GM18526 (cell line): Measurements from ENCODE around the gene STAM.

Experiments
- POLR2A ChIP-seq: IDR thresholded peaks from 3 replicates; pipeline ENCODE4 v1.6.1; 2011; ENCODE audit not compliant: insufficient read length; ENCODE audit errors: extremely low read depth

The STAM gene

GRCh38 chr10:17687117-17687831 is 43.3 kb downstream of the STAM start:
- no peak for TF ChIP-seq POLR2A

GRCh38 chr10:17689137-17689536 is 45.2 kb downstream of the STAM start:
- TF ChIP-seq POLR2A = no peak

DNA sequence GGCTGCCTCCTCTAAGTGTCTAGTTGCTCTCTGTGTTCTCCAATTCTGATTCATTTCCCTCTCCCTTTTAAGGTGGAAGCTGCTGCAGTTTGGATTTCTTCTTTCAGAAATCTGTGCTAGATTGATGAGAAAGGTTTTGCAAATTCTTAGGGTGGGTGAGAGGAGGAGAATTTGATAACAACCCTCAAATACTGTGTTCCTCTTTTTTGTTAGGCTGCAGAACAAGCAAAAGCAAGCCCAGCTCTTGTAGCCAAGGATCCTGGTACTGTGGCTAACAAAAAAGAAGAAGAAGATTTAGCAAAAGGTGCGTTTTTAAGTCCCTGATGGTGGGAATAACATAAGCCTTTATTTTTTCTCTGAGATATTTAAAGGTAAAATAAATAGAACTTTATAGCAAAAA is 49.1 kb downstream of the STAM start:
- TF ChIP-seq POLR2A = no peak

DNA sequence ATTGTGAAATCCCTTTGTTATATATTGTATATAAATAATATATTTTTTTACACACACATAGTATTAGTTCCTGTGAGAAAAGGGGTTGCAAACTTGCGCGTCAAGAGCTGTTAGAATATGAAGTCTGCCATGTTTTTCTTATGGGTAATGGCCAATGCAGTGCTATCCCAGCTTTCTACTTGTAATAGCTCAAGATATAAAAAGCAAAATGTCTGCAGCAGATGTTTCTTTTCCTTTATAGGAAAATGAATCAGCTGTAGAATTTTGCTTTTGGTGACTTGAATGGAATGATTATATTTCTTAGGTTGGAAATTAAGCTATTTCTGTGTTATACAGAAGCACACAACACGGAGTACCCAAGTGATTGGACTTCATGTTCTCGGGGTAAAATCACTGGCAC is 54.7 kb downstream of the STAM start:
- no peak for TF ChIP-seq POLR2A

DNA sequence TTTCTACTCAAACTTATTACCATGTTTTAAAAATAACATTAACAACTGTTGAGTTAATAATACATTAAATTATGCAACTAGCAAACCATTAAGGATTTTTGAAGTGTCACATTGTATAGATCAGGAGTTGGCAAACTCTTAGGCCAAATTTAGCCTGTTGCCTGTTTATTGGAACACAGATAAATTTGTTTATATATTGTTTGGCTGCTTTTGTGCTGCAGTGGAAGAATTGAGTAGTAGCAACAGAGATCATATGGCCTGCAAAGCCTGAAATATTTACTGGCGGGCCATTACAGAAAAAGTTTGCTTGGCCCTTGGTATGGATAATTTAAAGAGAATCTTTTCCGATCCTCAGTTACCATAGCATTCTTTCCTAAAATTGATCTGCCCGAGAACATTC is 57.4 kb downstream of the STAM start:
- no peak for TF ChIP-seq POLR2A

- no peak for TF ChIP-seq POLR2A
Observed at GRCh38 chr10:17703706-17704105, 59.8 kb downstream of the STAM start.

DNA sequence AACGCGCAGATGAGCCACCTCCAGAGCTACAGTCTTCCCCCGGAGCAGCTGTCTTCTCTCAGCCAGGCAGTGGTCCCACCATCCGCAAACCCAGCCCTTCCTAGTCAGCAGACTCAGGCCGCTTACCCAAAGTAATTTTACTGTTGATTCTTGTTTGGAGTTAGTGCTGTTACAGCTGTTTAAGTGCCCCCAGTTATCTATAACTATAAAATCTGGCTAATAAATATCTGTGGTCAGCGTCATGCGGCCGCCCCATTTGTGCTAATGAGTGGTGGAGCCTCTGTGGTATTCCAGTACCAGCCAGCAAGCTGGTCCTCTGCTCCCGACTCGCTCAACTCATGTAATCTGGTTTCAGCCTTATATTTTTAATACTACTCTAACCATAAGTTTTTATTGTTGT is 64.9 kb downstream of the STAM start:
- TF ChIP-seq POLR2A = no peak

DNA sequence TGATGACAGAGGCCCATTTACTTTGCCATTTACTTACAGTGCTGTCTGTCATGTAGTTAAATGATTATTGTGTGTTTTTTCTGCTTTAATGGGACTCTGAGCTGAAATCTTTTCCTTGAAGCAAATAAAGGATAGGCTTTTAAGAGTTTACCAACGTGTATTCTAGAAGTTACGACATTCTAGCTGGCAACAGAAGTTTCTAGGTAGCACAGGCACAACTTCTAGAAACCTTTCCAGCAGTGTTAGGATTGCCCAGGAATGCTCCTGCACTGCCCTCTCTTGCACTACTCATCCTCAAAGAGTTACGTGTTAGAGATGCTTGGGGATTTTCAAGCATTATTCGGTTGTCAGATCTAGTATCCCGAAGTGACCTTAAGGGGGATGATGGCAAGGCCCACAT is 65.5 kb downstream of the STAM start:
- TF ChIP-seq POLR2A = no peak

DNA sequence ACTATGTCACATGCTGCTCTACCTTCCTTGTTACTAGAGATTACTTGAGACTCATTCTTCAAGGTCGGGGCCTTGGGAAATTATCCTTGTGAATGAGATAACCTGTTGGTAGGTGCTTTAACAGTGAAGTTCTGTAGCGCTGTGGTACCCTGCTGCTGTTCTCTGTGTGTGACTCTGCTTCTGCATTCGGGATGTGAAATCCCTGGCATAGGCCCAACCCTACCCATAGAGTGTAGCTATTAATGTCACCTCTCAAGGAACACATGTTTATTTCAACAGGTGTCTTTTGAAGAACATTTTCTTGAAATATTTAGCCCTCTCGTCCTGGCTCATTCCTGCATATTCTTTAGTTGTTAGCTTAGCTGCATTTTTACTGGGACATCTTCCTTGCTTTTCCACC is 66.2 kb downstream of the STAM start:
- no peak for TF ChIP-seq POLR2A

DNA sequence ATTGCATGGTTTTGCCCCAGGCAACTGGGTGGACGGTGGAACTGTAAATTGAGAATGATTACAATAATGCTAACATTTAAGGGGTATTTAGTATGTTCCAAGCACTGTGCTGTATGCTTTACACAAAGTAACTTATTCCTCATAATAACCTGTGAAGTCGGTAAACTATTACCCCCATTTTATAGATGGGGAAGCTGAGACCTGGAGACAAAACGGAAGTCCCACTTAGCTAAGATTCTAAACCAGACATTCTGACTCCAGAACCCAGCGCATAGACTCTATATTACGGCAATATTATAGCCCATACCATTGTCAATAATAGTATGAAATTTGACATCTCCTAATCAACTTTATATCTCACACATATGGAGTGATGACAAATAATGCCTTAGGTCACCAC is 68.1 kb downstream of the STAM start:
- TF ChIP-seq POLR2A = no peak

GRCh38 chr10:17712717-17713471 is 68.9 kb downstream of the STAM start:
- no peak for TF ChIP-seq POLR2A

DNA sequence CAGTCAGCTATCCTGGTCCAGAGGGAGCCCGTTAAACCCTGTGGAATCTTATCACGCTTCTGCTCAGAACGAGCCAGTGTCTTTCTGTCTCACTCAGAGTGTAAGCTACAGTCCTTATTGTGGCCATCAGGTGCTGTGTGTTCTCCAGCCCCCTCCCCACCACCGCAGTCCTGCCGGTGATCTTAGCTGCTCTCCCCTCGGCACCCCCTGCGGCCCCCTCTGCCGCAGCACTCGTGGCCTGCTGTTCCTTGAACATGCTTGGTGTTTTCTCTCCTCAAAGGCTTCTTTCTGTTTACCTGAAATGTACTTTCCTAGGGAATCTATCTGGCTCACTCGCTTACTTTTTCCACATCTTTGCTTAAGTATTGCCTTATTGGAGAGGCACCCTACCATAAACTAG is 69.8 kb downstream of the STAM start:
- TF ChIP-seq POLR2A = no peak

DNA sequence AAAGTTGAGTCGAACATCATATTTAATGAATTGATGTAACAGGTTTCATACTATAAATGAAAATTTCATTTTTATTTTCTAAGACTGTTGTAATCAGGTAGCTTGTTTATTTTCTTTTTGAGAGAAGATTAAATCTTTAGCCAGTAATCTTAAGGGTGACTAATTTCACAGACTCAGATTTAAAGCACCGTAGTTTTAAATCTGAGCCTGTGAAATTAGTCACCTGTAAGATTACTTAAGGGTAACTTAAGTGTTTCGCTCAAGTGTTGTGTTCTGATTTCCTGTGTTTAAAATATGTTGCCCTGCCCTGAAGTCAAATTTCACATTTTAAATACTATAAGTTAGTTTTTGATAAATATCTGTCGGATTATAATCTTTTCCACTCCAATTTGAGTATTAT is 72.2 kb downstream of the STAM start:
- no peak for TF ChIP-seq POLR2A

- TF ChIP-seq POLR2A = no peak
Observed at GRCh38 chr10:17725703-17726102, 81.8 kb downstream of the STAM start.

- no peak for TF ChIP-seq POLR2A
Observed at GRCh38 chr10:17729630-17730029, 85.7 kb downstream of the STAM start.

GRCh38 chr10:17730667-17731066 is 86.7 kb downstream of the STAM start:
- TF ChIP-seq POLR2A = no peak
